ENCODE data around the gene RASIP1.

Gene RASIP1

GRCh38 chr19:48755084-48755641 lies 14.8 kb upstream of the RASIP1 start, which contains the start of gene FGF21:
Gene FGF21, plus strand, starts transcription at chr19:48755524. Its CDS starts 713 bp downstream, at chr19:48756237.
- TF ChIP-seq, protein P1, sequence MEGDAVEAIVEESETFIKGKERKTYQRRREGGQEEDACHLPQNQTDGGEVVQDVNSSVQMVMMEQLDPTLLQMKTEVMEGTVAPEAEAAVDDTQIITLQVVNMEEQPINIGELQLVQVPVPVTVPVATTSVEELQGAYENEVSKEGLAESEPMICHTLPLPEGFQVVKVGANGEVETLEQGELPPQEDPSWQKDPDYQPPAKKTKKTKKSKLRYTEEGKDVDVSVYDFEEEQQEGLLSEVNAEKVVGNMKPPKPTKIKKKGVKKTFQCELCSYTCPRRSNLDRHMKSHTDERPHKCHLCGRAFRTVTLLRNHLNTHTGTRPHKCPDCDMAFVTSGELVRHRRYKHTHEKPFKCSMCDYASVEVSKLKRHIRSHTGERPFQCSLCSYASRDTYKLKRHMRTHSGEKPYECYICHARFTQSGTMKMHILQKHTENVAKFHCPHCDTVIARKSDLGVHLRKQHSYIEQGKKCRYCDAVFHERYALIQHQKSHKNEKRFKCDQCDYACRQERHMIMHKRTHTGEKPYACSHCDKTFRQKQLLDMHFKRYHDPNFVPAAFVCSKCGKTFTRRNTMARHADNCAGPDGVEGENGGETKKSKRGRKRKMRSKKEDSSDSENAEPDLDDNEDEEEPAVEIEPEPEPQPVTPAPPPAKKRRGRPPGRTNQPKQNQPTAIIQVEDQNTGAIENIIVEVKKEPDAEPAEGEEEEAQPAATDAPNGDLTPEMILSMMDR (IDR thresholded peaks at IDR 0.05) = no peak

GRCh38 chr19:48752496-48753365 lies 12.3 kb upstream of the RASIP1 start, which contains the start of gene FUT1:
Gene FUT1, minus strand, starts transcription at chr19:48752641. Its CDS starts 1,360 bp downstream, at chr19:48751281.
- Histone ChIP-seq H3K27me3 (ENCODE audit: control insufficient read depth, insufficient read depth, low read length) (no peaks in the 10 kb centered on the region), H3K79me2 (peaks cover 3% of the 10 kb centered on the region), H3K27ac (peak within 1 kb of the TSS; percentile 64), H3K9me3 (ENCODE audit: control insufficient read depth, low read length) (no peaks in the 10 kb centered on the region), H3K9ac (peak within 1 kb of the TSS; percentile 41), H3K4me1 (peaks cover 4% of the 10 kb centered on the region), H3K4me2 (ENCODE audit: low read length) (peak within 1 kb of the TSS; percentile 83), H3K4me3 (ENCODE audit: low read depth, low read length) (peak within 1 kb of the TSS; percentile 62), H2AFZ (peak within 1 kb of the TSS; percentile 90), H3K36me3 (ENCODE audit: control insufficient read depth, insufficient read depth, low read length) (no peaks in the 10 kb centered on the region)
- TF ChIP-seq, protein P1 (IDR thresholded peaks at IDR 0.05) = peak; percentile 15

More at GRCh38 chr19:48755084-48755641, 14.8 kb upstream of the RASIP1 start, which contains the start of gene FGF21:
- Histone ChIP-seq H3K27me3 (ENCODE audit: control insufficient read depth, insufficient read depth, low read length) (no peaks in the 10 kb centered on the region), H2AFZ (no peak within 1 kb of the TSS), H3K27ac (no peak within 1 kb of the TSS), H3K9me3 (ENCODE audit: control insufficient read depth, low read length) (no peaks in the 10 kb centered on the region), H3K4me2 (ENCODE audit: low read length) (no peak within 1 kb of the TSS), H3K79me2 (peaks cover 3% of the 10 kb centered on the region), H3K4me3 (ENCODE audit: low read depth, low read length) (no peak within 1 kb of the TSS), H3K9ac (no peak within 1 kb of the TSS), H3K36me3 (ENCODE audit: control insufficient read depth, insufficient read depth, low read length) (no peaks in the 10 kb centered on the region), H3K4me1 (peaks cover 4% of the 10 kb centered on the region)

- Histone ChIP-seq H3K4me1 (peaks cover 8% of the 10 kb centered on the region), H3K27ac (peak overlapping the region; percentile 64), H3K9ac (peak overlapping the region; percentile 41), H3K27me3 (ENCODE audit: control insufficient read depth, insufficient read depth, low read length) (no peaks in the 10 kb centered on the region), H3K36me3 (ENCODE audit: control insufficient read depth, insufficient read depth, low read length) (no peaks in the 10 kb centered on the region), H3K4me3 (ENCODE audit: low read depth, low read length) (peak overlapping the region; percentile 62), H2AFZ (peak overlapping the region; percentile 90), H3K4me2 (ENCODE audit: low read length) (peak overlapping the region; percentile 83), H3K79me2 (peaks cover 3% of the 10 kb centered on the region), H3K9me3 (ENCODE audit: control insufficient read depth, low read length) (no peaks in the 10 kb centered on the region)
- TF ChIP-seq, protein P1 (IDR thresholded peaks at IDR 0.05) = no peak
These were observed 11.6 kb upstream of the RASIP1 start for GRCh38 chr19:48751845-48752495.

DNA sequence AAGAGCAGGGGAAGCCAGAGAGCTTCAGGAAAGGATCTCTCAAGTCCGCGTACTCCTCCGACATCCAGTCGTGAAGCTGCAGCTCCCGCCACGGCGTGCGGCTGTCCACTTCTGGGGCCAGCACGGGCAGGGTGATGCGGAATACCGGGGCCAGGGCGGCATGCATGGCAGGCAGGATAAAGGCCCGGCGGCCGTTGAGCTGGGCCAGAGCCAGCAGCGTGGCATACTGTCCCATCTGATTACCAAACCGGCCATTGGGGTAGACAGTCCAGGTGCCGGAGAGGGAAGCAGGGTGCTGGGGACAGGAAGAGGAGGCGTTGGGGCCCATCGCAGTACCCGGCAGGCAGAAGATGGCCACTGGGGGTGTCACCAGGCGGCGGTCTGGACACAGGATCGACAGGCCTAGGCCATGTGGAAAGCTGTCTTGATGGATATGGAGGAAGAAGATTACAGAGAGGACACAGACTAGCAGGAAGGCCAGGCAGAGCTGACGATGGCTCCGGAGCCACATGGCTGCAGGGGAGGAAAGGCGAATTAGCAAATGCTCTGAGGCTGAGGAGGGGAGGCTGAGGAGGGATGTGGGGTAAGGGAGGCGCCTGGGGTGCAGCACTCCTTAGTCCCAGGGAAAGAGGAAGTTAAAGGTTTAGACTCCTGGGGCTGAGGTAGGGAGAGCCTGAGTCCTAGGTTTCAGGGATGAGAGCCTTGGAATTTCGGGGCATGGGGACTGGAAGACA lies 10.5 kb upstream of the RASIP1 start:
- H3K79me2 ChIP-seq = peaks cover 3% of the 10 kb centered on the region
- H3K9ac ChIP-seq = no peak overlapping the region
- H3K27ac ChIP-seq = no peak overlapping the region
- H3K4me2 ChIP-seq (ENCODE audit: low read length) = no peak overlapping the region
- no peaks in the 10 kb centered on the region for H3K27me3 ChIP-seq (ENCODE audit: control insufficient read depth, insufficient read depth, low read length)
- TF ChIP-seq, protein P1 (IDR thresholded peaks at IDR 0.05) = no peak
- H3K9me3 ChIP-seq (ENCODE audit: control insufficient read depth, low read length) = no peaks in the 10 kb centered on the region
- peaks cover 8% of the 10 kb centered on the region for H3K4me1 ChIP-seq
- H3K4me3 ChIP-seq (ENCODE audit: low read depth, low read length) = no peak overlapping the region
- no peak overlapping the region for H2AFZ ChIP-seq
- no peaks in the 10 kb centered on the region for H3K36me3 ChIP-seq (ENCODE audit: control insufficient read depth, insufficient read depth, low read length)

Data from parathyroid adenoma (tissue), 2 donors.